Measurements from ENCODE around the gene CMTM2. TPM values are rescaled to one million over a fixed set of nuclear protein-coding genes. Genes with fewer than 3 reads are reported as not detected.

Gene CMTM2
- total and polyA plus RNA-seq, 11 donors = 0.52 TPM; not detected in 10

- Histone ChIP-seq H3K27me3 (no peaks in the 10 kb centered on the region), H3K9me3 (peaks cover 0 to 4% (median 0%) of the 10 kb centered on the region in 12 donors), H3K4me3 (peak overlapping the region in 1 of 12 donors; percentile 25), H3K4me1 (peaks cover 0 to 46% (median 6%) of the 10 kb centered on the region in 12 donors), H3K36me3 (no peaks in the 10 kb centered on the region), H3K27ac (no peak overlapping the region)
- intact Hi-C loops (cut with DNase I) = no loop called here
- TF ChIP-seq POLR2A (IDR thresholded peaks at IDR 0.05) (no peak), CTCF (IDR thresholded peaks at IDR 0.05) (no peak)
- DNase-seq (no peak), ATAC-seq (no peak)
- WGBS, 4 donors = 85 to 91% (median 89%) methylated on average over 8 of the region's 8 CpGs
These were observed 11.1 kb downstream of the CMTM2 start for GRCh38 chr16:66590322-66590721.

GRCh38 chr16:66591018-66591417, 11.8 kb downstream of the CMTM2 start:
- no peak overlapping the region for H3K4me3 ChIP-seq
- no peaks in the 10 kb centered on the region for H3K36me3 ChIP-seq
- DNase-seq (no peak), ATAC-seq (no peak)
- intact Hi-C loops (cut with DNase I) = no loop called here
- TF ChIP-seq CTCF (IDR thresholded peaks at IDR 0.05) (no peak), POLR2A (IDR thresholded peaks at IDR 0.05) (no peak)
- H3K27ac ChIP-seq = no peak overlapping the region
- peaks cover 0 to 39% (median 4%) of the 10 kb centered on the region in 12 donors for H3K4me1 ChIP-seq
- no peaks in the 10 kb centered on the region for H3K27me3 ChIP-seq
- WGBS, 4 donors = 83 to 95% (median 94%) methylated on average over 4 of the region's 4 CpGs
- peaks cover 0 to 4% (median 0%) of the 10 kb centered on the region in 12 donors for H3K9me3 ChIP-seq

GRCh38 chr16:66592241-66592640, 13.0 kb downstream of the CMTM2 start:
- H3K27me3 ChIP-seq = no peaks in the 10 kb centered on the region
- intact Hi-C loops (cut with DNase I) = no loop called here

GRCh38 chr16:66592814-66593213, 13.6 kb downstream of the CMTM2 start:
- peaks cover 0 to 4% (median 0%) of the 10 kb centered on the region in 12 donors for H3K9me3 ChIP-seq
- DNase-seq (no peak), ATAC-seq (no peak)
- no peak for TF ChIP-seq POLR2A (IDR thresholded peaks at IDR 0.05)
- TF ChIP-seq CTCF (IDR thresholded peaks at IDR 0.05) = no peak
- intact Hi-C loops (cut with DNase I) = no loop called here
- WGBS, 4 donors = 94 to 99% (median 97%) methylated on average over 3 of the region's 3 CpGs
- no peak overlapping the region for H3K4me3 ChIP-seq
- H3K27me3 ChIP-seq = no peaks in the 10 kb centered on the region
- no peak overlapping the region for H3K27ac ChIP-seq
- peaks cover 0 to 21% (median 0%) of the 10 kb centered on the region in 12 donors for H3K4me1 ChIP-seq
- no peaks in the 10 kb centered on the region for H3K36me3 ChIP-seq

More at GRCh38 chr16:66592241-66592640, 13.0 kb downstream of the CMTM2 start:
- ATAC-seq (no peak), DNase-seq (no peak)
- no peak for TF ChIP-seq POLR2A (IDR thresholded peaks at IDR 0.05)
- TF ChIP-seq CTCF (IDR thresholded peaks at IDR 0.05) = no peak
- WGBS, 4 donors = 86 to 94% (median 89%) methylated on average over 3 of the region's 3 CpGs
- peaks cover 0 to 27% (median under 1%) of the 10 kb centered on the region in 12 donors for H3K4me1 ChIP-seq
- no peak overlapping the region for H3K27ac ChIP-seq
- no peak overlapping the region for H3K4me3 ChIP-seq
- peaks cover 0 to 4% (median 0%) of the 10 kb centered on the region in 12 donors for H3K9me3 ChIP-seq
- no peaks in the 10 kb centered on the region for H3K36me3 ChIP-seq

Data from heart left ventricle (tissue), 16 donors.